Esophagus squamous epithelium (tissue), 5 donors: Measurements from ENCODE around the gene PMM1. TPM values are rescaled to one million over a fixed set of nuclear protein-coding genes. Genes with fewer than 3 reads are reported as not detected.
A peak's percentile ranks its signal among the peaks of the same experiment; 100 is the strongest.

ENCODE experiments used
- DNase-seq: peaks from one replicate; lab custom pipeline; 2025; lab: John Stamatoyannopoulos, UW
- H3K27ac ChIP-seq, 4 donors: fragments of 200-600 bp; sonication (generic); one replicate each; pipeline ENCODE4 v1.5.1; 2016 to 2019; ENCODE audit warnings: mild to moderate bottlenecking in 1 of 4
- H3K27me3 ChIP-seq, 4 donors: fragments of 200-600 bp; sonication (generic); 1 replicate in 3 of 4; 2 replicates in 1 of 4; pipeline versions ENCODE4 v1.5.1 to v1.6.0; 2017 to 2021; ENCODE audit warnings: antibody characterized with exemption in 1 of 4
- H3K36me3 ChIP-seq, 3 donors: fragments of 200-600 bp; sonication (generic); one replicate each; pipeline ENCODE4 v1.5.1; 2016 to 2019
- H3K4me1 ChIP-seq, 3 donors: fragments of 200-600 bp; sonication (generic); one replicate each; pipeline ENCODE4 v1.5.1; 2017 to 2019
- H3K4me3 ChIP-seq, 4 donors: fragments of 200-600 bp; sonication (generic); 1 replicate in 3 of 4; 2 replicates in 1 of 4; pipeline ENCODE4 v1.5.1; 2016 to 2019; ENCODE audit warnings: mild to moderate bottlenecking in 2 of 4, moderate library complexity in 1 of 4
- H3K9me3 ChIP-seq, 3 donors: fragments of 200-600 bp; sonication (generic); one replicate each; pipeline ENCODE4 v1.5.1; 2016 to 2019
- POLR2A ChIP-seq, 4 donors: fragments of 450-650 bp; IDR thresholded peaks; one replicate each; pipeline ENCODE4 v1.6.1; 2017; ENCODE audit warnings: antibody characterized with exemption in 4 of 4, mild to moderate bottlenecking in 4 of 4, moderate library complexity in 3 of 4
- WGBS, 2 donors: methylation state at CpG; one replicate each; pipeline ENCODE4 v1.1.5; 2018; 5-methylcytosine and 5-hydroxymethylcytosine counted together
- intact Hi-C: fragments of 100-400 bp; cut with DNase I; formaldehyde crosslinking; loops from one replicate; pipeline ENCODE4 v1.15.0; 2022
- total RNA-seq, 4 donors: library from RNA; depleted of rRNA; stranded (reverse); fragments of >200 nt; gene quantifications; one replicate each; pipeline ENCODE4 v1.1.0, GENCODE V29; 2016
- TF ChIP-seq, protein P1 (sequence below), 6 experiments: fragments of 450-650 bp in 4 of 6; fragments of 200-600 bp in 2 of 6; sonication (generic) in 2 of 6; IDR thresholded peaks; one replicate each; pipeline ENCODE4 v1.5.1; 2016 to 2019; ENCODE audit warnings: antibody characterized with exemption in 6 of 6, mild to moderate bottlenecking in 4 of 6, moderate library complexity in 4 of 6
- donor health status: DM: yes; HTN: yes; CAD: no.

PMM1 gene
- total RNA-seq, 4 donors from 2014 or later, result 17.9 to 65.2 (median 49.5) TPM

- peaks cover 3 to 11% (median 7%) of the 10 kb centered on the region in 3 donors for H3K4me1 ChIP-seq
- no peak overlapping the region for H3K4me3 ChIP-seq
- H3K9me3 ChIP-seq, result no peaks in the 10 kb centered on the region
- DNase-seq, result no peak
- peaks cover 0 to 27% (median 10%) of the 10 kb centered on the region in 3 donors for H3K36me3 ChIP-seq
- no peaks in the 10 kb centered on the region for H3K27me3 ChIP-seq
- intact Hi-C loops, result no loop called here
- WGBS, 2 donors, result 82 to 91% methylated on average over 3 to 9 of the region's 14 CpGs
- TF ChIP-seq, protein P1, sequence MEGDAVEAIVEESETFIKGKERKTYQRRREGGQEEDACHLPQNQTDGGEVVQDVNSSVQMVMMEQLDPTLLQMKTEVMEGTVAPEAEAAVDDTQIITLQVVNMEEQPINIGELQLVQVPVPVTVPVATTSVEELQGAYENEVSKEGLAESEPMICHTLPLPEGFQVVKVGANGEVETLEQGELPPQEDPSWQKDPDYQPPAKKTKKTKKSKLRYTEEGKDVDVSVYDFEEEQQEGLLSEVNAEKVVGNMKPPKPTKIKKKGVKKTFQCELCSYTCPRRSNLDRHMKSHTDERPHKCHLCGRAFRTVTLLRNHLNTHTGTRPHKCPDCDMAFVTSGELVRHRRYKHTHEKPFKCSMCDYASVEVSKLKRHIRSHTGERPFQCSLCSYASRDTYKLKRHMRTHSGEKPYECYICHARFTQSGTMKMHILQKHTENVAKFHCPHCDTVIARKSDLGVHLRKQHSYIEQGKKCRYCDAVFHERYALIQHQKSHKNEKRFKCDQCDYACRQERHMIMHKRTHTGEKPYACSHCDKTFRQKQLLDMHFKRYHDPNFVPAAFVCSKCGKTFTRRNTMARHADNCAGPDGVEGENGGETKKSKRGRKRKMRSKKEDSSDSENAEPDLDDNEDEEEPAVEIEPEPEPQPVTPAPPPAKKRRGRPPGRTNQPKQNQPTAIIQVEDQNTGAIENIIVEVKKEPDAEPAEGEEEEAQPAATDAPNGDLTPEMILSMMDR (IDR thresholded peaks at IDR 0.05), result no peak
- no peak for TF ChIP-seq POLR2A (IDR thresholded peaks at IDR 0.05)
- H3K27ac ChIP-seq, result no peak overlapping the region
Observed at GRCh38 chr22:41571786-41572185, 17.9 kb downstream of the PMM1 start.

DNA sequence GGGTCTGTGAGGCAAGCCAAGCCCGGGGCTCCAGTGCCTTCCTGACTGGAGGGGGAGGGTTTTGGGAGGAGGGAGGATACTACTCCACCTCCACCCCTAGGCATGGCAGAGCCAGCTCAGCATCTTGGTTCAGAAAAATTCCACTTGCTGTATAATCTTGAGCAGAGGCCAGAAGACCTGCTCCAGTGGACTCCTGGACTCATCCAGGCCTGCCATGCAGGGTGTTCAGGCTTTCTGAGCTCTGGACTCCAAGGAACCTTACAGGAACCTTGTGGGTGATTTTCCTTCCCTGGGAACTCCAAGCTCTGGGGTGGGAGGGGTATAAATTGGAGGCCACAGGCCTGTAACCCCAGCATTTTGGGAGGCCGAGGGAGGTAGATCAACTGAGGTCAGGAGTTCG, 19.4 kb downstream of the PMM1 start:
- TF ChIP-seq POLR2A (IDR thresholded peaks at IDR 0.05), result no peak
- TF ChIP-seq, protein P1 (IDR thresholded peaks at IDR 0.05), result no peak
- H3K4me1 ChIP-seq, result peaks cover 3 to 14% (median 5%) of the 10 kb centered on the region in 3 donors
- DNase-seq, result no peak
- no peaks in the 10 kb centered on the region for H3K27me3 ChIP-seq
- H3K9me3 ChIP-seq, result no peaks in the 10 kb centered on the region
- 77 to 80% methylated on average over 2 of the region's 3 CpGs for WGBS, 2 donors
- intact Hi-C loops, result no loop called here
- H3K36me3 ChIP-seq, result peaks cover 0 to 12% (median 0%) of the 10 kb centered on the region in 3 donors
- H3K4me3 ChIP-seq, result no peak overlapping the region
- H3K27ac ChIP-seq, result no peak overlapping the region

- no peaks in the 10 kb centered on the region for H3K27me3 ChIP-seq
- 67 to 83% methylated on average over 5 to 6 of the region's 7 CpGs for WGBS, 2 donors
- no peak overlapping the region for H3K27ac ChIP-seq
- H3K36me3 ChIP-seq, result no peaks in the 10 kb centered on the region
- peaks cover 0 to 12% (median 0%) of the 10 kb centered on the region in 3 donors for H3K4me1 ChIP-seq
- TF ChIP-seq, protein P1 (IDR thresholded peaks at IDR 0.05), result no peak
- no peak for TF ChIP-seq POLR2A (IDR thresholded peaks at IDR 0.05)
- intact Hi-C loops, result no loop called here
- no peaks in the 10 kb centered on the region for H3K9me3 ChIP-seq
- no peak for DNase-seq
- no peak overlapping the region for H3K4me3 ChIP-seq
Observed at GRCh38 chr22:41568811-41569210, 20.8 kb downstream of the PMM1 start.

- Histone ChIP-seq H3K9me3 (no peaks in the 10 kb centered on the region), H3K36me3 (no peaks in the 10 kb centered on the region), H3K27ac (peak overlapping the region in 2 of 4 donors; percentile 64 to 65), H3K4me3 (no peak overlapping the region), H3K27me3 (peaks cover 0 to 10% (median 0%) of the 10 kb centered on the region in 4 donors), H3K4me1 (peaks cover 0 to 24% (median 7%) of the 10 kb centered on the region in 3 donors)
- intact Hi-C loops, result no loop called here
- 17% methylated on average over 1 of the region's 3 CpGs; no CpG with 5 or more reads in 1 of the 2 donors for whole genome bisulfite sequencing, 2 donors
- no peak for DNase-seq
- no peak for TF ChIP-seq POLR2A (IDR thresholded peaks at IDR 0.05)
- TF ChIP-seq, protein P1 (IDR thresholded peaks at IDR 0.05), result no peak
Observed at GRCh38 chr22:41567512-41567768, 22.2 kb downstream of the PMM1 start.

GRCh38 chr22:41565403-41566054, 24.1 kb downstream of the PMM1 start:
- TF ChIP-seq, protein P1 (IDR thresholded peaks at IDR 0.05), result no peak
- no peak for TF ChIP-seq POLR2A (IDR thresholded peaks at IDR 0.05)

More at GRCh38 chr22:41565403-41566054, 24.1 kb downstream of the PMM1 start:
- no peak overlapping the region for H3K4me3 ChIP-seq
- peaks cover 0 to 29% (median 0%) of the 10 kb centered on the region in 4 donors for H3K27me3 ChIP-seq
- H3K4me1 ChIP-seq, result peaks cover 3 to 36% (median 7%) of the 10 kb centered on the region in 3 donors
- peak overlapping the region in 3 of 4 donors; percentile 64 to 74 (median 71) for H3K27ac ChIP-seq
- H3K9me3 ChIP-seq, result no peaks in the 10 kb centered on the region
- 11 to 45% methylated on average over 2 to 8 of the region's 8 CpGs for WGBS, 2 donors
- H3K36me3 ChIP-seq, result no peaks in the 10 kb centered on the region
- DNase-seq, result no peak
- intact Hi-C loops, result no loop called here
